Mesendoderm (in vitro differentiated cells): ENCODE data around the gene PPIA.

ENCODE experiments used
- DNase-seq: peaks from one replicate; pipeline ENCODE4 v3.0.0; 2013
- H2AK5ac ChIP-seq: 2 replicates; pipeline ENCODE4 v1.6.1; 2013; ENCODE audit warnings: low read length, inconsistent platforms
- H2BK120ac ChIP-seq: 2 replicates; pipeline ENCODE4 v1.6.1; 2013; ENCODE audit warnings: low read depth, mild to moderate bottlenecking, low read length, moderate library complexity, mixed read lengths
- H2BK15ac ChIP-seq: replicated peaks from 2 replicates; pipeline ENCODE4 v1.6.1; 2013; ENCODE audit warnings: low read depth, mild to moderate bottlenecking, moderate library complexity
- H2BK5ac ChIP-seq: 2 replicates; pipeline ENCODE4 v1.6.1; 2013; ENCODE audit warnings: low read length, inconsistent platforms
- H3K18ac ChIP-seq: 2 replicates; pipeline ENCODE4 v1.6.1; 2013; ENCODE audit warnings: mild to moderate bottlenecking, low read length, mixed read lengths
- H3K23ac ChIP-seq: one replicate; pipeline ENCODE4 v1.6.1; 2013; ENCODE audit warnings: low read length
- H3K27ac ChIP-seq: 2 replicates; pipeline ENCODE4 v1.5.1; 2013; ENCODE audit warnings: low read depth, mild to moderate bottlenecking, inconsistent platforms, low read length, moderate library complexity
- H3K27me3 ChIP-seq: 2 replicates; pipeline ENCODE4 v1.6.1; 2013; ENCODE audit warnings: low read length, control low read depth, mild to moderate bottlenecking, inconsistent platforms; ENCODE audit not compliant: insufficient read depth, poor library complexity
- H3K36me3 ChIP-seq: 2 replicates; pipeline ENCODE4 v1.6.1; 2013; ENCODE audit warnings: low read length, inconsistent platforms; ENCODE audit not compliant: control insufficient read depth, insufficient read depth
- H3K4ac ChIP-seq: one replicate; pipeline ENCODE4 v1.6.1; 2013; ENCODE audit warnings: low read depth, mild to moderate bottlenecking, low read length, moderate library complexity
- H3K4me1 ChIP-seq: 2 replicates; pipeline ENCODE4 v1.6.1; 2013; ENCODE audit warnings: low read depth, low read length, inconsistent platforms; ENCODE audit not compliant: control insufficient read depth
- H3K4me2 ChIP-seq: 2 replicates; pipeline ENCODE4 v1.6.1; 2013; ENCODE audit warnings: low read length
- H3K4me3 ChIP-seq: 2 replicates; pipeline ENCODE4 v1.5.1; 2013; ENCODE audit warnings: mild to moderate bottlenecking, low read length
- H3K56ac ChIP-seq: one replicate; pipeline ENCODE4 v1.6.1; 2013; ENCODE audit warnings: low read length
- H3K79me1 ChIP-seq: 2 replicates; pipeline ENCODE4 v1.6.1; 2013; ENCODE audit warnings: low read length, inconsistent platforms
- H3K79me2 ChIP-seq: 2 replicates; pipeline ENCODE4 v1.6.1; 2013; ENCODE audit warnings: mild to moderate bottlenecking, low read length; ENCODE audit not compliant: control insufficient read depth, insufficient read depth
- H3K9ac ChIP-seq: 2 replicates; pipeline ENCODE4 v1.6.1; 2013; ENCODE audit warnings: low read length, inconsistent platforms
- H4K5ac ChIP-seq: one replicate; pipeline ENCODE4 v1.6.1; 2013; ENCODE audit warnings: low read length
- H4K8ac ChIP-seq: one replicate; pipeline ENCODE4 v1.6.1; 2013; ENCODE audit warnings: low read depth, mild to moderate bottlenecking, control low read depth, low read length, moderate library complexity
- WGBS: extraction: QIAGEN DNeasy Blood & Tissue Kit; methylation state at CpG from one replicate; pipeline ENCODE4 v1.1.7; 2013; ENCODE audit warnings: low lambda C conversion rate, missing lambda C conversion rate; ENCODE audit not compliant: insufficient coverage; ENCODE audit errors: extremely low coverage; 5-methylcytosine and 5-hydroxymethylcytosine counted together

The PPIA gene

DNA sequence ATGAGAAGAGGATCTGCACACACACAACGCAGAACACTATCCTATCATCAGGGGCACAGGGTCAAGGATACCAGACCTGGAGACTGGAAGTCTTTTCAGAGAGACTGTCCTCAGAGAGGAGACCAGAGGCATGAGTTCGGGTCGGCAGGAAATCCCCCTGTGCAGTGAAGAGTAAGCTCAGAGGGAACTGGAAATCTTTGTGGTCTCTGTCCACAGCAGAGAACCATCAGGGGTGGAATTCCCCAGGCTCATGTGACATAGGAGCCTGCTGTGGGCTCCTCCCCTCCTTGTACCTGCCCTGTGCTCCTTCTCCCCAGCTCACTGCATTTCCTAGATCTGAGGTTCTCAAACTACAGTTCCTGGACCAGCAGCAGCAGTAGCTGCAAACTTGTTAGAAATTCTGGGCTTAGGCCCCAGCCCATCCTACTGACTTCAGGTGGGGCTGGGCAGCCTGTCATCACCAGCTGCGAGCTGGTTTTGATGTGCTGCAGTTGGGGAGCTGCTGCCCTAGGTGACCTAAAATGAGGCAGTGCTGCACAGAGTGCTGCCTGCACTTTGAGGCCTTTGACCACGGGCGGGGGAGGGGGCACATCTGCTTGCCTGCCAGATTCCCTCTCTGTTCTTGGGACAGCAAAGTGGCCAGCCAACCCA lies 45.4 kb upstream of the PPIA start:
- no CpG with 5 or more reads among the region's 6 CpGs for WGBS
- H3K9ac ChIP-seq = no peak overlapping the region

DNA sequence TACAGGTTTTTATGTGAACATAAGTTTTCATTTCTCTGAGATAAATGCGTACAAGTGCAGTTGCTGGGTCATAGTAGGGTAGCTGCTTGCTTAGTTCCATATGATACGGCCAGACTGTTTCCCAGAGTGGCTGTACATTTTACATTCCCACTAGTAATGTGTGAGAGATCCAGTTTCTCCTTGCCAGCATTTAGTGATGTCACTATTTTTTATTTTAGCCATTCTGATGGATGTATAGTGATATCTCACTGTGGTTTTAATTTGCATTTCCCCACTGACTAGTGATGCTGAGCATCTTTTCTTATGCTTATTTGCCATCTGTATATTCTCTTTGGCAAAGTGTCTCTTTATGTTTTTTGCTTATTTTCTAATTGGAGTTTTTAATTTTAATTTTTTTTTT lies 43.7 kb upstream of the PPIA start:
- Histone ChIP-seq H3K36me3 (no peaks in the 10 kb centered on the region), H4K8ac (no peak overlapping the region), H3K4ac (no peak overlapping the region), H2BK120ac (no peak overlapping the region), H3K79me1 (peaks cover 21% of the 10 kb centered on the region), H2BK15ac (no peak overlapping the region), H2BK5ac (no peak overlapping the region), H4K5ac (no peak overlapping the region), H2AK5ac (no peak overlapping the region), H3K4me1 (no peaks in the 10 kb centered on the region), H3K4me2 (no peak overlapping the region), H3K23ac (no peak overlapping the region), H3K27me3 (no peaks in the 10 kb centered on the region), H3K4me3 (no peak overlapping the region), H3K27ac (no peak overlapping the region), H3K18ac (no peak overlapping the region), H3K9ac (no peak overlapping the region), H3K56ac (no peak overlapping the region), H3K79me2 (peaks cover 16% of the 10 kb centered on the region)
- WGBS = no CpG with 5 or more reads among the region's 2 CpGs
- DNase-seq = no peak

More for the DNA sequence above, 45.4 kb upstream of the PPIA start:
- Histone ChIP-seq H3K27me3 (no peaks in the 10 kb centered on the region), H2BK120ac (no peak overlapping the region), H3K4ac (no peak overlapping the region), H3K18ac (no peak overlapping the region), H3K4me3 (no peak overlapping the region), H3K79me2 (peaks cover 16% of the 10 kb centered on the region), H3K79me1 (peaks cover 21% of the 10 kb centered on the region), H3K23ac (no peak overlapping the region), H3K4me1 (no peaks in the 10 kb centered on the region), H3K27ac (no peak overlapping the region), H2BK15ac (no peak overlapping the region), H4K5ac (no peak overlapping the region), H3K56ac (no peak overlapping the region), H4K8ac (no peak overlapping the region), H2AK5ac (no peak overlapping the region), H3K4me2 (no peak overlapping the region), H3K36me3 (no peaks in the 10 kb centered on the region), H2BK5ac (no peak overlapping the region)
- DNase-seq = no peak

DNA sequence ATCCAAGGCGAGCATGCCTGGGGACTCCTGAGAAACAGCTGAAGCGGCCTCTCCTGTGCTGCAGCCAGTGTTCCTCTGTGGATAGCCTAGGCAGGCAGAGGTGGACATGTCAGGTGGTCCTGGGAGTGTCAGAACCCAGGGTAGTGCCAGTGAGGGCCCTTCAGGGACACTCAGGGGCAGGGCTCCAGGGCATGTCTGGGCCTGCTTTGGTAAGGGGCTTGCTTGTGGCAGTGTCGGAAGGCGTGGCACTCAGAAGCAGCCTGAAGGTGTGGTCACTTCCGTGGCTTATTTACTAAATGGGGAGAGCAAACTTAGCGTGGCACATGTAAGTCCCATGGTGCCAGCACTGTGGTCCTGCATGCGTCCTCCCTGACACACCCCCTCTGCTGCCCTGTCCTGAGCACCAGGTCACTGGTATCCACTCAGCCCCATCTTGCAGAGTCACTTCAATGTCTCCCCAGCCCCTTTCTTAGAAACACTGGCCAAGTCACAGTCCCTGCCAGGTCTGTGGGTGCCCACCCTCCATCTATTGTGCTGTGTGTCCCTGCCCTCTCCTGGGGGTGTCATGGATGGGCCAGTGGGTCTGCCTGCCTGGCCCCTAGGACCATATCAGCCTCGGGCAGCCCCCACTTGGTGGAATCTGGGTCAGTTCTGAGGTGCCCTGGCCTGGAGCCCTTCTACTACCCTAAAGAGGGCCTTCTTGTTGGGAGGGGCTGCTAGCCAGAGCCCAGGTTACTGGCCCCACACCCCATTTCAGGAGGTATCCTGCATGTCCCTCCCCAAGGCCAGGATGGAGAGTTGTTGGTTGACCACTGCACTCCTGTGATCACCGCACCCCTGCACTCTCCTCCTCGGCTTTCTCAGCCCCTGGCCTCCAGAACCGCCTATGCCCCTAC lies 41.4 kb upstream of the PPIA start:
- Histone ChIP-seq H3K27ac (no peak overlapping the region), H3K4ac (no peak overlapping the region), H3K56ac (peak overlapping the region; percentile 17), H3K9ac (no peak overlapping the region), H3K23ac (no peak overlapping the region), H3K4me1 (no peaks in the 10 kb centered on the region), H2BK120ac (no peak overlapping the region), H3K79me2 (peaks cover 7% of the 10 kb centered on the region), H2BK15ac (no peak overlapping the region), H3K79me1 (peaks cover 11% of the 10 kb centered on the region), H2BK5ac (no peak overlapping the region), H3K4me2 (no peak overlapping the region), H3K36me3 (no peaks in the 10 kb centered on the region), H2AK5ac (no peak overlapping the region), H3K18ac (no peak overlapping the region), H4K8ac (no peak overlapping the region), H4K5ac (no peak overlapping the region), H3K27me3 (no peaks in the 10 kb centered on the region), H3K4me3 (no peak overlapping the region)
- no CpG with 5 or more reads among the region's 11 CpGs for WGBS
- DNase-seq = no peak

DNA sequence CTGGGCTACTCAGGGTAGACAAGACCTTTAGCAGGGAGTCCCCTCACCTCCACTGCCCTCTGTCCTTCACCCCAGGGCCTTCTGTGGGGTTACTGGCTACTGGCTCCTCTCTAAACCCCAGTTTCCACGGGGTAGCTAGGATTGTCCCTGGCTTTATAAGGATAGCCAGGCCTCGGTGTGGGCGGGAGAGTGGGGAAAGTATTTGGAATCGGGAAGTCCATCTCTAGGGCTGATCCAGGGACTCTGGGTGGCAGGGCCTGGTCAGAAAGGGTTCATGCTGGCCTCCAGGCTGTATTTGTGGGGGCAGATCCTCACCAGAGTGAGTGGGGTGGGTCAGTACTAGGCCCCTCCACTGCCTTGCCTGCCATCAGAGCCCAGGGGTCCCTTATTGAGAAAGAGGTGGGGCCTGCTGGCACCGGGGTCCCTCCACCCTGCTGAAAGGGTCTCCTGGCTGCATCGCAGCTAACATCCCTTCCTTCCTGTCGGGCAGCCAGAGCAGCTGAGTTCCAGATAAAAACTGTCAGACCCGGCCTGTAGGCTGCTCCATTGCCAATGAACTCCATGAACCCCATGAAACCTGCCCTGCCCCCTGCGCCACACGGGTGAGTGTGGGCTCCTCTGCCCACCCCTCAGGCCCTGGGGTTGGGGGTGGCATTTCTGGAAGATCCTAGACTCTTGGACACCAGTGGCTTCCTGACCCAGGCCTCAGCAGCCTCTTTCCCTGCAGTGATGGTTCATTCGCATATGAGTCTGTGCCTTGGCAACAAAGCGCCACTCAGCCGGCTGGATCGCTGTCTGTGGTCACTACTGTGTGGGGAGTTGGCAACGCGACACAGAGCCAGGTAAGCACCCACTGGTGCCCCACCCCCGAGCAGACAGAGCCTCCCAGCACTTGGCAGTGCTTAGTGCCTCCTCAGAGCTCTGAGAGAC lies 40.5 kb upstream of the PPIA start:
- Histone ChIP-seq H3K4me1 (no peaks in the 10 kb centered on the region), H2AK5ac (no peak overlapping the region), H3K9ac (no peak overlapping the region), H2BK5ac (no peak overlapping the region), H3K23ac (no peak overlapping the region), H4K8ac (no peak overlapping the region), H3K4me3 (no peak overlapping the region), H3K4ac (no peak overlapping the region), H3K4me2 (no peak overlapping the region), H3K27me3 (no peaks in the 10 kb centered on the region), H3K56ac (peak overlapping the region; percentile 17), H3K79me1 (peaks cover 3% of the 10 kb centered on the region), H3K79me2 (no peaks in the 10 kb centered on the region), H3K36me3 (no peaks in the 10 kb centered on the region), H3K27ac (no peak overlapping the region), H3K18ac (no peak overlapping the region), H2BK15ac (no peak overlapping the region), H2BK120ac (no peak overlapping the region), H4K5ac (no peak overlapping the region)
- no peak for DNase-seq
- no CpG with 5 or more reads among the region's 17 CpGs for WGBS

DNA sequence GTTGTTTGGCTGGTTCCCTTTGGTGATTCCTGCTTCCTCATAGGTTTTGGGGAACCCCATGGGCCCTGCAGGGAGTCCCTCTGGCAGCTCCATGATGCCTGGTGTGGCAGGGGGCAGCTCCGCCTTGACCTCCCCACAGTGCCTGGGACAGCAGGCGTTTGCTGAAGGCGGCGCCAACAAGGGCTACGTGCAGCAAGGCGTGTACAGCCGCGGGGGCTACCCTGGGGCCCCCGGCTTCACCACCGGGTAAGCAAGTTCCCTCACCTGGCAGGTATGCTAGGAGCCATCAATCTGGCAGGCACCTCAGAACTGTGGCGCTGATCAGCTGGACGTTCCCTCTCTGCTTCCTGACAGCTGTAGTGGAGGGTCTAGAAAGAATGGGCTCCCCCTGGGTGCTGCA lies 39.6 kb upstream of the PPIA start:
- no peak overlapping the region for H3K4ac ChIP-seq
- H3K4me1 ChIP-seq = no peaks in the 10 kb centered on the region
- peaks cover 3% of the 10 kb centered on the region for H3K79me1 ChIP-seq
- H3K56ac ChIP-seq = no peak overlapping the region
- no peak overlapping the region for H2BK15ac ChIP-seq
- no peak overlapping the region for H3K4me3 ChIP-seq
- H4K5ac ChIP-seq = no peak overlapping the region
- WGBS = no CpG with 5 or more reads among the region's 12 CpGs
- no peaks in the 10 kb centered on the region for H3K27me3 ChIP-seq
- no peaks in the 10 kb centered on the region for H3K79me2 ChIP-seq
- no peak overlapping the region for H2BK5ac ChIP-seq
- no peak overlapping the region for H2BK120ac ChIP-seq
- H3K27ac ChIP-seq = no peak overlapping the region
- no peaks in the 10 kb centered on the region for H3K36me3 ChIP-seq
- H2AK5ac ChIP-seq = no peak overlapping the region
- H3K4me2 ChIP-seq = no peak overlapping the region
- DNase-seq = no peak
- H4K8ac ChIP-seq = no peak overlapping the region
- no peak overlapping the region for H3K18ac ChIP-seq
- H3K23ac ChIP-seq = no peak overlapping the region
- H3K9ac ChIP-seq = no peak overlapping the region
